Rectal smooth muscle tissue (tissue), 1 donor: ENCODE measurements around the gene ROBO1.
"Not testable (repeated sequence)": the region's sequence is repeated elsewhere in the genome, so short reads cannot be mapped to it uniquely, and the experiment has no call there.

ENCODE experiments used
- H3K27ac ChIP-seq: one replicate; pipeline ENCODE4 v1.7.0; 2013; ENCODE audit warnings: low read depth, low read length, inconsistent platforms
- H3K27me3 ChIP-seq: one replicate; pipeline ENCODE4 v1.7.0; 2013; ENCODE audit warnings: low read length; ENCODE audit not compliant: control insufficient read depth, insufficient read depth
- H3K36me3 ChIP-seq: one replicate; pipeline ENCODE4 v1.7.0; 2013; ENCODE audit warnings: low read length; ENCODE audit not compliant: control insufficient read depth, insufficient read depth
- H3K4me1 ChIP-seq: one replicate; pipeline ENCODE4 v1.7.0; 2013; ENCODE audit warnings: low read length; ENCODE audit not compliant: control insufficient read depth, insufficient read depth
- H3K4me3 ChIP-seq: one replicate; pipeline ENCODE4 v1.7.0; 2013; ENCODE audit warnings: low read length
- H3K9ac ChIP-seq: one replicate; pipeline ENCODE4 v1.7.0; 2013; ENCODE audit warnings: low read length

ROBO1 gene

DNA sequence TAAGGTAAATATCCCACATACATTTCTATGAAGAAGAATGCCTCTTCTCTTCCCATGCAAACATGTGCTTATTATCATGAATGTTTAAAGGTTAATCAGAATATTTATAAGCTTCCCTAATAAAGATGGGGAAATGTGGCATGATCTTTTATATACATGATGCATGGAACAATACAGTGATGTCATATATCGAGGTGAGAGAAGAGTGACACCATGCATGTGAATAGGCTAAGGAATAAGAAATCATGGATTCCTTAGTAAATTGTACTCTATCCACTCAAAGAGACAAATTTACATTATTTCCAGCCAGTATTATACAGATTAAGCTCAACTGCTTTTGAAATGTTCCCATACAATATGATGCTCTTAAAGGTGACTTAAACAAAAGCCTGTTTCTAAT is 1035.3 kb downstream of the ROBO1 start:
- H3K27ac ChIP-seq, result no peak overlapping the region
- H3K9ac ChIP-seq, result no peak overlapping the region
- peaks cover 4% of the 10 kb centered on the region for H3K4me1 ChIP-seq
- no peak overlapping the region for H3K4me3 ChIP-seq
- H3K36me3 ChIP-seq, result no peaks in the 10 kb centered on the region
- H3K27me3 ChIP-seq, result no peaks in the 10 kb centered on the region

DNA sequence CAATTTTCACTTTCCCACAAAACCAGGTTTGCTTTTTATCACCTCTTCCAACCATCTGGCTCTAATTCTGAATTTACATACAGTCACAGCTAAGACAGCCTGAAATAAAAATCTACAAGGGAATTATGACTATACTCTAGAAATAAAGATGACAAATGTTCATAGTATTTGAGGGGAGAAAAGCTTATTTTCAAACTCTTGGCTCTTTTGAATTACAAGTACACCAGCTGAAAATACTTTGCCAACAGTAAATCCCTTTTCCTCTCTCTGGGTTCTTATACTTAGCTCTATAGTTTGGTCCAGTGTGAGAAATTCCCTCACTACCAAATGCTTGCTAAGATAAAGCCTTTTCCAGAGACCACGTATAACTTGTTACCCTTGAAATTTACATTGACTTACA is 1037.9 kb downstream of the ROBO1 start:
- Histone ChIP-seq H3K27ac (no peak overlapping the region), H3K9ac (no peak overlapping the region), H3K4me1 (peaks cover 5% of the 10 kb centered on the region), H3K36me3 (no peaks in the 10 kb centered on the region), H3K27me3 (no peaks in the 10 kb centered on the region), H3K4me3 (no peak overlapping the region)

DNA sequence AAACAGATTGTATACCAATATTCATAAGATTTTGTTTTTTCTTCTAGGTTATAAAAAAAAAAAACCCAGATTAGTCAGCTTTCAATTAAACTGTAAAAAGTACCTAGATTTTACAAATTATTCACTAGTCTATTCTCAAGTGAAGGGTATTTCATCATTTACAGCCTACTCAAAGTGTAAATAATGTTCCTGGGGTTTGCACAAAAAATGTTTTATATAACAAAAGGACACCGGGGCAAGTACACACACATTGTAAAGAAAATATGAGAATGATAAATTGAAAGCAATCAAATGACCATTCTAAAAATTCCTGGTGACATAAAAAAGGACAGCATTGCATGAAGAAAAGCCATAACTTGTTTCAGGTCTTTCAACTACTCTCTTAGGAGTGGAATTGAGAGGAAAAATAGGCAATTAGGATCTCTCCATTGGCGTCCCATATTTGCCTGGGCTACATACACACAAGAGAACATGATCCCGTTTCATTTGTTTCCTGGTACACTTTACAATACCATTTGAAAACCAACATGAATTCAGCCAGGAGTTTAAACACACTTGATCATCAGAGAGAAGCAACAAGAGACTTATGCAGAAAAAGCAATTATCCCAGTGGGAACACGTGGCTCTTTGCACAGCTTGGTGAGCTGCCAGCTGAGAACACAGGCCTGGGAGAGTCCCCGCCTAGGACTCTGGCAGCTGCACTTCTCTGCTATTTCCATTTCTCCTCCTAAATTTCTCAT is 1039.2 kb downstream of the ROBO1 start:
- H3K27ac ChIP-seq, result no peak overlapping the region
- no peaks in the 10 kb centered on the region for H3K27me3 ChIP-seq
- H3K4me1 ChIP-seq, result peaks cover 9% of the 10 kb centered on the region
- H3K9ac ChIP-seq, result no peak overlapping the region
- no peaks in the 10 kb centered on the region for H3K36me3 ChIP-seq
- no peak overlapping the region for H3K4me3 ChIP-seq

DNA sequence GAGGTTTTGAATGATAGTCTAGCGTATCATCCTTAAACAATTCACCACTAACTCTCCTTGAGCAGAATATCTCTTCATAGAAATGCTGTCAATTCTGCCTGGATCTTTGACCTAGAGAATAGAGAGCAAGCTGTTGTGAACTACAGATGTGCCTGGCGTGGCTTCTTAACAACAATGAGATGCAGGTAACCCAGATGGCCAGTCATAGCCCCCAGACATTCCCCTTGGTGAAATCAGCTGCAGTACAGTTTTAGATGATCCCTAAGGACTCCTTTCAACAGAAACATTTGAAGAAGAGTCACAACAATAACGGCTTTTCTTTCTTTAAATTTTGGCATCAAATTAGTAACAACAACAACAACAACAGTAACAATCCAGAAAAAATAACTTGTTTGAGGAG is 1041.3 kb downstream of the ROBO1 start:
- Histone ChIP-seq H3K27ac (no peak overlapping the region), H3K4me3 (no peak overlapping the region)

DNA sequence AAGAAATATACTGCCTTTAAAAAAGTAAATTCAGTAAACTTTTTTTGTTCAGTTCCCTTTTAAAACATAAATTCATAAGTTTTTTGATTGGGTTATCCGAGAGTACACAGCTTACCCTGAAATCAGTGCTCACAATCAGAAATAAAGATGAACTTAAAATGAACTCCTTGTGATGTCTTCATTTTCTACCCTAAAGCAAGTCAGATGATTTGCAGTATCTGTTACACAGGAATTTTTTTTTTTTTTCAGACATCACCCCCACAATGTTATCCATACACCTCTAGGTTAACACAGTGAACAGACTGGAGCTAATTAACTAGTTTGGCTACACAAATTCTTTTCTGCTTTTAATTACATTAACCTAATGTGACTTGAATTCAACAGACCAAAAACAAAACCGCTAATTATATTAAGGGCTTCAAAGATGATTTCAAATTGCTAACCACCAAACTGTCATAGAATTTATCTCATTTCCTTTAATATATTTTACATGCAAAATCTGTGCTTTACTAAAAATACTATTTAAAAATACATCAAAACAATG is 1042.0 kb downstream of the ROBO1 start:
- Histone ChIP-seq H3K36me3 (no peaks in the 10 kb centered on the region), H3K4me1 (peaks cover 9% of the 10 kb centered on the region), H3K27ac (no peak overlapping the region), H3K27me3 (no peaks in the 10 kb centered on the region), H3K4me3 (no peak overlapping the region), H3K9ac (no peak overlapping the region)

More for the DNA sequence above, 1041.3 kb downstream of the ROBO1 start:
- no peaks in the 10 kb centered on the region for H3K36me3 ChIP-seq
- no peak overlapping the region for H3K9ac ChIP-seq
- H3K27me3 ChIP-seq, result no peaks in the 10 kb centered on the region
- peaks cover 9% of the 10 kb centered on the region for H3K4me1 ChIP-seq

DNA sequence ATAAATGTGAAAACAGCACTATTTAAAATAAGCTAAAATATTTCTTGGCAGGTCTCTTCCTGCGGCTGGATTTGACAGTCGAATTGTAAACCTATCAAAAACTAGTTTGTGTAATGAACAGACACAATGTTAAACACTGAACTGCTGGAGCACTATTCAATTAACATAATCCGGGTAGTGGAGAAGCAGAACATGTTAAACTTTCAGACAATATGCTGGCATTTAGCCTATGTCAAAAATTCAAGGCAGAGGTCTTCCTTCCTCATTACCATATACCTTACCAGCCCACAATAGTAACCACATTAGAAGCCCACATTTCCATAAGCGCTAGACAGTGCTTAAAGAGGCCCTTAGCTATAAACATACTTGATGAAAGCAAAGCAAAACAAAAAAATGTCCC is 1042.9 kb downstream of the ROBO1 start:
- no peak overlapping the region for H3K9ac ChIP-seq
- no peaks in the 10 kb centered on the region for H3K36me3 ChIP-seq
- H3K4me1 ChIP-seq, result peaks cover 9% of the 10 kb centered on the region
- H3K27me3 ChIP-seq, result no peaks in the 10 kb centered on the region
- H3K4me3 ChIP-seq, result no peak overlapping the region
- H3K27ac ChIP-seq, result no peak overlapping the region

DNA sequence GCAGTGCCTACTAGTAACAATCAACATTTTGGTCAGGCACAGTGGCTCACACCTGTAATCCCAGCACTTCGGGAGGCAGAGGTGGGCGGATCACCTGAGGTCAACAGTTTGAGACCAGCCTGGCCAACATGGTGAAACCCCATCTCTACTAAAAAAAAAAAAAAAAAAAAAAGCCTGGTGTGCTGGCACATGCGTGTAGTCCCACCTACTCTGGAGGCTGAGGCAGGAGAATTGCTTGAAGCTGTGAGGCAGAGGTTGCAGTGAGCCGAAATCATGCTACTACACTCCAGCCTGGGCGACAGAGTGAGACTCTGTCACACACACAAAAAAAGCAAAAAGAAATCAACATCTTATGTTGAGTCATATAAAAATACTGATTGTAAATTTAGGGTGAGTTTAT is 1043.4 kb downstream of the ROBO1 start:
- H3K36me3 ChIP-seq, H3K27me3 ChIP-seq, H3K4me1 ChIP-seq, H3K9ac ChIP-seq, H3K4me3 ChIP-seq, H3K27ac ChIP-seq: not testable (repeated sequence)

DNA sequence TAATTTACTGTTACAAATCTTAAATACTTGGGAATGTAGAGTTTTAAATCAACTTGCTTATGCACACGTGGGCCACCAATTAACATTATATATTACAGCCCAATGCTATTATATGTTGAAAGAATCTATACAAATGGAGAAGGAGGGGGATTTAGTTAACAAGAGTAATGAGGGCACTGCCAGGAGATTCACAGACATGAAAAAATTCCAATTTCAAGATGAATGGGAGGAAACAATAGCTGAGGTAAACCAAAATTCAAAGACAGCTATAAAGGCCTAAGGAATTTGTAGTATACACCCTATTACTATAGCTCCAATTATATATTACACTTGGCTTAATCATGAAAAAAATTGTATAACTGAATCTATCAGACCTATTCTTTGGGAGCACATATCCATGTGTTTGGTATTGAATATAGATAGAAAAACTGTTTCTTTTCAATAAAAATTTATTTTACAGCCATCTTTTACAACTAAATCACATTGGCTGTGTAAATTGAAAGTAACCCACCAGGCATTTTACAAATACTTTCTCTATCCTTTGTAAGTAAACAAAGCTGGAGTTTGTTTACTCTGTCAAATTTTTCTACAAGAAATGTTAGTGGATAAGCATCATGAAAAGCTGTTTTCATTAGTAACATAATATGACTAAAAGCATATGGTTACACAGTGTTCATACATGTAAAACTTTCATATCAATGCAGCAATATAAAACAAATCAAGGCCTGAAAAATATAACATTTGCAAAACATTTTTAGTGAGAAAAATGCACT is 1045.8 kb downstream of the ROBO1 start:
- Histone ChIP-seq H3K4me1 (peaks cover 5% of the 10 kb centered on the region), H3K4me3 (no peak overlapping the region), H3K27ac (no peak overlapping the region), H3K36me3 (no peaks in the 10 kb centered on the region), H3K9ac (no peak overlapping the region), H3K27me3 (no peaks in the 10 kb centered on the region)

DNA sequence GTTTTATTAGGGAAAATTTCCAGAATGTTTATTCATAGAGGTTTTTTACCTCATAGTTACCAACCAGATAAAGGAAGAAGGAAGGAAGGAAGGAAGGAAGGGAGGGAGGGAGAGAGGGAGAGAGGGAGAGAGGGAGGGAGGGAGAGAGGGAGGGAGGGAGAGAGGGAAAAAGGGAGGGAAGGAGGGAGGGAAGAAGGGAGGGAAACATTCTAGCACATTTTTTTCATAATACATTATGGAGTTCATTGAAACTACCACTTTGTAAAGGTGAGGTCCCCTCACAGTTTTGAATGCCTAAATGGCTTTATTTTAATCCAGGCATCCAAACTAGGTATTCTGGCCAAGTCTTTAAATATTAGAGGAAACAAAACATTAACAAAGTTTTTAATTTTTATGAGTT is 1049.1 kb downstream of the ROBO1 start:
- Histone ChIP-seq H3K36me3 (no peaks in the 10 kb centered on the region), H3K27ac (no peak overlapping the region), H3K4me1 (no peaks in the 10 kb centered on the region), H3K4me3 (no peak overlapping the region), H3K9ac (no peak overlapping the region), H3K27me3 (no peaks in the 10 kb centered on the region)

DNA sequence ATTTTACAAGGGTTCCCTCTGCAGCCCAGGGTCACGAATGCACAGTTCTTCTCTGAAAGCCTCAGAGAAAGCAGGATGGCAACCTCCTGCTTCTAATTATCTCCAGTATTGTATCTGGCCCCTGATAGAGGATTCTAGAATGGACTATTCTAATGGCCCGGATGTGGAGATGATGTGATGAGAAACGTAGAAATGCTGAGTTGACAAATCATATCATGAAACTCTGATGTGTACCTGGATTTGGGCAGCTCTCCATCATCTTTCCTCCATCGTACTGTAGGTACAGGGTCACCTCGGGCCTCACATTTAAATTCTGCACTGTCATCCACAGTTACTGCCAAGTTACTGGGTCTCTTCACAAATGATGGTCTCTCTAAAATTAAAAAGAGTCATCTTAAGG is 1050.8 kb downstream of the ROBO1 start:
- H3K4me3 ChIP-seq, result no peak overlapping the region
- no peak overlapping the region for H3K9ac ChIP-seq
- H3K27me3 ChIP-seq, result no peaks in the 10 kb centered on the region
- H3K4me1 ChIP-seq, result no peaks in the 10 kb centered on the region
- no peak overlapping the region for H3K27ac ChIP-seq
- H3K36me3 ChIP-seq, result no peaks in the 10 kb centered on the region

DNA sequence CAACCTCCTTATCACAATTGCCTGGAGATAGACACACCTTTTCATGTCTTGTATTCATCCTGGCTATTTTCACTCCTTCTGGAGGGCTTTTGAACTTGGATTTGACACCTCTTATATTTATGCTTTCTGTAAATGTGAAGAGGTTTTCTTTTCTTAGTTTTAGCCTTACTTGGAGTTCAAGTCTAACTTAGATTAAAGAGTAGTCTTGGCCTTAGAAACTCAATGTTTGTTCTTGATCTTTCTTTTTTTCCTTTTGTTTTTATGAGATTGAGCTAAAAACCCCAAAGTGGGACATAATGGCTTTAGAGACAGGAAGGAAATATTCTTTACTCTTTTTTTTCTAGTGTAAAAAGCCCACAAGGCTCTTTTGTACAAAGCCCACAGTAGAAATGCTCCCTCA is 1054.9 kb downstream of the ROBO1 start:
- Histone ChIP-seq H3K4me3 (no peak overlapping the region), H3K9ac (no peak overlapping the region), H3K36me3 (no peaks in the 10 kb centered on the region), H3K27ac (no peak overlapping the region), H3K27me3 (no peaks in the 10 kb centered on the region), H3K4me1 (no peaks in the 10 kb centered on the region)

DNA sequence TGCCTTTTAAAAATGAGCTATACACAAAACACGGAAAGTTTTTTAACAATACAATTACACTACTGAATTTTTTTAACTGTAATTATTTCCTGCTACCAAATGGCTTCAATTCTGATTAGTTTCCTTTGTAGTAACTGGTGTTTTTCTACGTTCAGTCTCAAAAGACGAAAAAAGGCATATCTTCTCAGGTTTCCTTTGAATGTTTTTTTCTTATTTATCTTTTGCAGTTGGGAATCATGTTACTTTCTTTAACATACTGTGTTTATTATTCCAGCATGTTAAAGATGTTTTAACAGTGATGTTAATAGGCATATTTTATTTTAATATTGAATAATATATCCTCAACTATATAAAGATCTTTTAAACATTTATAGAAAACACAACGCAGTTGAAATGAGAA is 1055.5 kb downstream of the ROBO1 start:
- H3K4me3 ChIP-seq, result no peak overlapping the region
- no peaks in the 10 kb centered on the region for H3K36me3 ChIP-seq
- no peaks in the 10 kb centered on the region for H3K27me3 ChIP-seq
- H3K27ac ChIP-seq, result no peak overlapping the region
- no peak overlapping the region for H3K9ac ChIP-seq
- H3K4me1 ChIP-seq, result no peaks in the 10 kb centered on the region
